GM13977 (cell line): ENCODE data around the gene SNX33.
"Not testable (repeated sequence)": the region's sequence is repeated elsewhere in the genome, so short reads cannot be mapped to it uniquely, and the experiment has no call there.

Experiments used
- DNase-seq: peaks from one replicate; pipeline ENCODE4 v3.0.0; 2012; ENCODE audit warnings: low spot score
- CTCF ChIP-seq: IDR thresholded peaks from 2 replicates; pipeline ENCODE4 v1.5.1; 2012; ENCODE audit warnings: mild to moderate bottlenecking, control low read depth; ENCODE audit not compliant: insufficient read depth; ENCODE audit errors: extremely low read depth, missing control alignments
- in situ Hi-C: fragments of 300-500 bp; cut with MboI; formaldehyde crosslinking; loops from one replicate; pipeline ENCODE4 v1.12.0; 2022; ENCODE audit warnings: low sequenced_read_pairs, low pct_unique_long_range_greater_than_20kb, mixed read lengths, inconsistent platforms; ENCODE audit not compliant: unreplicated experiment

Gene SNX33

GRCh38 chr15:75696854-75697259 is 49.1 kb downstream of the SNX33 start:
- no peak for TF ChIP-seq CTCF
- in situ Hi-C loops = no loop called here
- DNase-seq = no peak

- TF ChIP-seq CTCF = no peak
- DNase-seq = no peak
- in situ Hi-C loops = no loop called here
Observed at GRCh38 chr15:75697523-75697922, 49.8 kb downstream of the SNX33 start.

- in situ Hi-C loops, DNase-seq: not testable (repeated sequence)
Observed at GRCh38 chr15:75697974-75698747, 50.4 kb downstream of the SNX33 start.

GRCh38 chr15:75699517-75699916 is 51.8 kb downstream of the SNX33 start:
- in situ Hi-C loops, DNase-seq: not testable (repeated sequence)

GRCh38 chr15:75699961-75700874 is 52.5 kb downstream of the SNX33 start:
- DNase-seq, in situ Hi-C loops: not testable (repeated sequence)

GRCh38 chr15:75701071-75702003 is 53.6 kb downstream of the SNX33 start:
- in situ Hi-C loops = not testable (repeated sequence)

GRCh38 chr15:75702436-75702835 is 54.7 kb downstream of the SNX33 start:
- in situ Hi-C loops = no loop called here
- TF ChIP-seq CTCF = no peak
- DNase-seq = no peak

More at GRCh38 chr15:75701071-75702003, 53.6 kb downstream of the SNX33 start:
- not testable (repeated sequence) for DNase-seq

GRCh38 chr15:75703440-75704262 is 55.9 kb downstream of the SNX33 start:
- DNase-seq, in situ Hi-C loops: not testable (repeated sequence)
